Measurements from ENCODE around the gene TMEM41A. TPM values are rescaled to one million over a fixed set of nuclear protein-coding genes. Genes with fewer than 3 reads are reported as not detected.

TMEM41A gene
- total RNA-seq, 1 donor from 2014 or later = 10.0 TPM

GRCh38 chr3:185442031-185442430, 56.8 kb downstream of the TMEM41A start:
- ATAC-seq (no peak), DNase-seq (ENCODE audit: missing footprints) (no peak)
- intact Hi-C loops (cut with DNase I) = no loop called here

- ATAC-seq (no peak), DNase-seq (ENCODE audit: missing footprints) (no peak)
- intact Hi-C loops (cut with DNase I) = no loop called here
Measured at GRCh38 chr3:185439745-185440466, 58.9 kb downstream of the TMEM41A start.

Other genes with a start within 250 kb of the TMEM41A start
- gene EHHADH, start 245.0 kb downstream of the TMEM41A start, total RNA-seq = 20.2 TPM
- gene MAP3K13, start 135.9 kb downstream of the TMEM41A start, total RNA-seq = 8.0 TPM
- gene LIPH, start 53.6 kb upstream of the TMEM41A start, total RNA-seq = 0.22 TPM
- gene SENP2, start 87.3 kb upstream of the TMEM41A start, total RNA-seq = 25.1 TPM